PC-3 (cell line): ENCODE measurements around the gene NPR1.

ENCODE experiments used
- EZH2 ChIP-seq: fragments of 300-600 bp; sonication (generic); IDR thresholded peaks from one replicate; pipeline ENCODE4 v1.6.1; 2017; ENCODE audit warnings: antibody characterized with exemption, mild to moderate bottlenecking, low read length; ENCODE audit not compliant: unreplicated experiment
- EZH2phosphoT487 ChIP-seq: fragments of 300-600 bp; sonication (generic); IDR thresholded peaks from 2 replicates; pipeline ENCODE4 v1.6.1; 2018; ENCODE audit warnings: mild to moderate bottlenecking, antibody characterized with exemption, low read length, borderline replicate concordance
- TF ChIP-seq, protein P1 (sequence below): fragments of 300-600 bp; sonication (generic); conservative IDR thresholded peaks from 2 replicates; pipeline ENCODE4 v1.5.1; 2017; ENCODE audit warnings: antibody characterized with exemption, low read depth, mild to moderate bottlenecking, low read length

DNA sequence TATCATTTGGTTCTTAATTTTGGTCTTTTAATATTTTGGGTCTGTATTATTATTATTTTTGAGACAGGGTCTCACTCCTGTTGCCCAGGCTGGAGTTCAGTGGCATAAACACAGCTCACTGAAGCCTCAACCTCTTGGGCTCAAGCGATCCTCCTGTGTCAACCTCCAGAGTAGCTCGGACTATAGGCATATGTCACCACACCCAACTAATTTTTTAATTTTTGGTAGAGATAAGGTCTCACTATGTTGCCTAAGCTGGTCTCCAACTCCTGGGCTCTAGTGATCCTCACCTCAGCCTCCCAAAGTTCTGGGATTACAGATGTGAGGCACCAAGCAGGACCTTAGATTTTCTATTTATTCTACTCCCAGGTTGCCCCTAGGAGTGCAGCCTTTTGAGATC lies 5.0 kb upstream of the NPR1 start:
- TF ChIP-seq, protein P1, sequence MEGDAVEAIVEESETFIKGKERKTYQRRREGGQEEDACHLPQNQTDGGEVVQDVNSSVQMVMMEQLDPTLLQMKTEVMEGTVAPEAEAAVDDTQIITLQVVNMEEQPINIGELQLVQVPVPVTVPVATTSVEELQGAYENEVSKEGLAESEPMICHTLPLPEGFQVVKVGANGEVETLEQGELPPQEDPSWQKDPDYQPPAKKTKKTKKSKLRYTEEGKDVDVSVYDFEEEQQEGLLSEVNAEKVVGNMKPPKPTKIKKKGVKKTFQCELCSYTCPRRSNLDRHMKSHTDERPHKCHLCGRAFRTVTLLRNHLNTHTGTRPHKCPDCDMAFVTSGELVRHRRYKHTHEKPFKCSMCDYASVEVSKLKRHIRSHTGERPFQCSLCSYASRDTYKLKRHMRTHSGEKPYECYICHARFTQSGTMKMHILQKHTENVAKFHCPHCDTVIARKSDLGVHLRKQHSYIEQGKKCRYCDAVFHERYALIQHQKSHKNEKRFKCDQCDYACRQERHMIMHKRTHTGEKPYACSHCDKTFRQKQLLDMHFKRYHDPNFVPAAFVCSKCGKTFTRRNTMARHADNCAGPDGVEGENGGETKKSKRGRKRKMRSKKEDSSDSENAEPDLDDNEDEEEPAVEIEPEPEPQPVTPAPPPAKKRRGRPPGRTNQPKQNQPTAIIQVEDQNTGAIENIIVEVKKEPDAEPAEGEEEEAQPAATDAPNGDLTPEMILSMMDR = no peak
- TF ChIP-seq EZH2 (no peak), EZH2phosphoT487 (no peak)
